ENCODE measurements around the gene ANAPC13.

The ANAPC13 gene

DNA sequence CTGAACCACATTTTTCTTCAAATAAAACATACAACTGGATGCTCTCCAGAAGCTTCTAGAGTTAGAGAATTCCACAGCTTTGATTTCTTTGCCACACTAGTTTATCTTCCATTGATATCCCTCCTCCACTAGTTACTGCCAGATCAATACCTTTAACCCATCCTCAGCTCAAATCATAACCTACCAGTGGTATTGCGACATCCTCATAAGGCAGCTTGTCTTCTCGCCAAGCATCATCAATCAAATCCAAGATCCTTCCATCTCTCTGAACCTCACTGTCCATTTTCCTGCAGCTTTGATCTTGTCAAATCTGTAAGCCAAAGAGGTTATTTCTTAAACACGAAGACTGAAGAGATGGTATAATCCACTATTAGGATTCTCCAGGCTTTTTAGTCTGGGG lies 3.2 kb downstream of the ANAPC13 start:
- DNase-seq, result no peak

DNA sequence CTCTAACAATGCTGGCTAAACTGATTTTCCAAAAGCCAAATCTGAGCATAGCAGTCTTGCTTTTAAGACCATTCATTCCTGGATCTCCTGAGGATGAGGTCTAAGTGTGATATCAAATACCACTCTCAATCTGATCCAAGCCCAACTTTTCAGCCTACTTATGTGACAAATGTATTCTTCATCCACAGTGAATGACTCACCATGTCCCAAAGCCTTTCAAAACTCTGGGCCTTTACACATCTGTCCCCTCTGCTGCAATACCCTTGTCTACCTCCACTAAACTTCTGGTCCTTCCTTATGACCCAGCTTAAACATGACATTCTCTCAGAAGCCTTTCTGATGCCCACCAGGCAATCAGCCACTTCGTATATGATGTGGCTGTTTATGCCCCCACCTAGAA lies 4.6 kb downstream of the ANAPC13 start:
- no peak for DNase-seq

DNA sequence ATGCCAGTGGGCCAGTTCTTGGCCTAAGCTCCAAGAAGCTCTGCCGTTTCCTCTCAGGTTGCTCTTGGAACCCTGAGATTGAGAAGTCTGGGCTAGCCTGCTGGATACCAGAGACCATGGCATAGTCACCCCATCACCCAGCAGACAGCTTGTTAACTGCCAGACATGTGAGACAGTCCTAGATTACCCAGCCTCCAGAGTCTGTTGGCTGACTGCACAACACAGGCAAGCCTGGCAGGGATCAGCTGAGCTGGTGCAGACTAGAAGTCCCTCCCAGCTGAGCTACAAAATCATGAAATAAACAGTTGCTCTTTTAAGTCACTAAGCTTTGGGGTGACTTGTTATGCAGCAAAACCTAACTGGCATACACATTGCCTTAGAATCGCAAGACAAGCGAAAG lies 5.2 kb downstream of the ANAPC13 start:
- no peak for DNase-seq

DNA sequence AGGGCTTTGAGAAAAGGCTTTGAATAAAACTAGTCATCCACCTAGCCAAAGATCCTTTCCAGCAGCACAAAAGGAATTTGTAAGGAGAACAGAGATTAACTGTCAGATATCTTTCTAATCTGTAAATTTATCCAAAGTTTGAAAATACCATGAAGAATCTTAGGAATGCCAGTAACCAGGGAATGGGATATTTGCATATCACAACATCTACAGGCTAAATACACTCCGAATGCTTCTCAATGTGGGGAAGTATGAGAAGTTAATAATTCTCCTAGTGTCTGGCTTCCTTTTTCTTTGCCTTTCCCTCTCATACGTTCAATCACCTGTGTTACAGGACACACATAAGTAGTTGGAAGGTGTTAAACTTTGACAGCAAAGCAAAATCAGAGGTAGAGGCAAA lies 7.8 kb downstream of the ANAPC13 start:
- no peak for DNase-seq

DNA sequence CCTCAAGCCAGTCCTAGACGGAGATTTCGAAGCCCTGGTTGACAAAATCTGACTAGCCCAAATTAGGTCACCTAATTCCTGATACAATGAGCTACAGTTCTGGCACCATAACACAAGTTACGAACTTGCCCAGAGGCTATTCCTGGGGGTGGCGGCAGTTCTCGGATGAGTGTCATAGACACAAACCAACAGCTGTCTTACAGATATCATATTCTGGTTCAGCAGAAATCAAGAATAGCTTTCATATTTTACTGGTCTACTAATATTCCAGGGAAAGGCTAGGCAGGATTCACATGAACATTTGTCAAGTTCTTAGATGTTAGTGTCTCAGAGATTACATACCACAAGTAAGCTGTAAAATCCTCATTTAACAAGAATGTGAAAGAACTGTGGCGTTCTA lies 8.8 kb downstream of the ANAPC13 start:
- no peak for DNase-seq

DNA sequence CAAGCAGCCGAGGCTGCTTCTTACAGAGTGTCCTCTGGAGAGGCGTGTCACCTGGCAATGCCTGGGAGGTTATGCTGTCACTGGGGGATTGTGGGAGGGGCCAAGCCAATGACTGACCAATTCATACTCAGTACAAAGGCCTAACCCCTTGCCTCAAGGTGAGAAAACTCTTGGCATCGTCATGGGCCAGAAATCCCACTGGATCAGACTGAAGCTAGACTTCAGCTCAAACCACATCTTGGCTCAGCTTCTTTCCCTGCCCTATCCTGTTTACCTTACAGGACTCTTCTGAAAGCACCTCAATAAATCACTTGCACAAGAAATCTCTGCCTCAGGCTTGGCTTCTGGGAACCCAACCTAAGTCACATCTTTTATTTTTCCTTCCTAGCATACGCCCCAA lies 9.5 kb downstream of the ANAPC13 start:
- no peak for DNase-seq

DNA sequence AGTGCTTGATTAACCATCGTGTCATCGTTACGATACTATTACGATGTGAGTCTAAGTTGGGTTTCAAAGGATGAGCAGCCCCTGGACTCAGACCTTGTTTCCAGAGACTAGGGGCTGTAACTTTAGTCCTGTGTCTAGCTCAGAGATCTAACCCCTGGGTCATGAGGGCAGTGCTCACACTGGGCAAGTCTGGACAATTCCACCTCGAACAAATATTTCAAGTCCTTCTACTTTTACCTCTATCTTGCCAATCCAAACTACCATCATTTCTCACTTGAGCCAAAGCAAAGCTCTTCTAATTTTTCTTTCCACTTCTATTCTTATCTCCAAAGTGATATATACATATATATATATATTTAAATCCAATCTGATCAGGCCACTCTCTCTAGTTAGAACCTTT lies 10.8 kb downstream of the ANAPC13 start:
- no peak for DNase-seq

DNA sequence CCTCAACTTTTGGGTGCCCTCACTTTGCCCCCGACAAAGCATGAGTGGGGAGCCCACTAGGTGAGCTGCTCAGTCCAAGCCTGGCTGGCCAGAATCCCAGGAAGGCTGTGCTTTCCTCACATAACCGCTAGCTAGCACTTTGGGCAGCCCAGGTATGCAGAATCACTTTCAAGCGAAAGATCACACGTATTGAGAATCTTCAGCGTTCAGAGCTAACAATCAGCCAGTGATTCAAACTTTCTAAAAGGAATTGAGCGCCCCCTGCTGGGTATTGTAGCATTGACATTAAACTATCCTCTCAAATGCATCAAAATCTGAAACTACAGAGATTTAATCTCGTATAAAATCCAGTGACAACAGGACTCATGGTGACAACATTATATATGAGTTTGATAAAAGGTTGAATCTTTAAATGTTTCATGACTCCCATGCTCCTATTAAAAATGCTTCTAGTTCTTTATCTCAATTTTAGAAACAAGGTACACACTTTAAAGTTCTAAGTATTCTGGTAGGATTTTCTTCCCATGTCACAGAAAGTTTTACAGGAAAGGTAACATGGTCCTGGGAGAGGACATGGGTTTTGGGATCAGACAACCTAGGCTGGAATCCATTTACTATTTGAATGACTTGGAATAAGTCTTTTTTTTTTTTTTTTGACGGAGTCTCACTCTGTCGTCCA lies 11.8 kb downstream of the ANAPC13 start:
- peak; percentile 72 to 74 for DNase-seq

DNA sequence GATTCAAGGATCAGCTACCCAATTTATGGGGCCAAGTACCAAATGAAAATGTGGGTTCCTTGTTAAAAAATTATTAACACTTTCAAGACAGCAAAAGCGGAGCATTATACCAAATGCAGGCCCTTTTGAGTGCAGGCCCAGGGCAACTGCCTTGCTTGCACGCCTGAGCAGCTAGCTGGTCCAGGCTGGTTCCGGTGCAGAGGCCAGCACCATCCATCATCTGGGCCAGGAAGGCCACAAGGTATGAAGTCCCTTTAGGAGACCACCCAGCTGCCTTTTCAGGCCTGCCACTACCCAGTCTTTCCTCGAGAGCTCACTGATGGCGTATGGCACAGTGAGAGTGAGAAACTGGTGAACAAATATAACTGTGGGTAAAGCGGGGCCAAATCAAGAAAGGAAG lies 13.0 kb downstream of the ANAPC13 start:
- DNase-seq, result no peak

DNA sequence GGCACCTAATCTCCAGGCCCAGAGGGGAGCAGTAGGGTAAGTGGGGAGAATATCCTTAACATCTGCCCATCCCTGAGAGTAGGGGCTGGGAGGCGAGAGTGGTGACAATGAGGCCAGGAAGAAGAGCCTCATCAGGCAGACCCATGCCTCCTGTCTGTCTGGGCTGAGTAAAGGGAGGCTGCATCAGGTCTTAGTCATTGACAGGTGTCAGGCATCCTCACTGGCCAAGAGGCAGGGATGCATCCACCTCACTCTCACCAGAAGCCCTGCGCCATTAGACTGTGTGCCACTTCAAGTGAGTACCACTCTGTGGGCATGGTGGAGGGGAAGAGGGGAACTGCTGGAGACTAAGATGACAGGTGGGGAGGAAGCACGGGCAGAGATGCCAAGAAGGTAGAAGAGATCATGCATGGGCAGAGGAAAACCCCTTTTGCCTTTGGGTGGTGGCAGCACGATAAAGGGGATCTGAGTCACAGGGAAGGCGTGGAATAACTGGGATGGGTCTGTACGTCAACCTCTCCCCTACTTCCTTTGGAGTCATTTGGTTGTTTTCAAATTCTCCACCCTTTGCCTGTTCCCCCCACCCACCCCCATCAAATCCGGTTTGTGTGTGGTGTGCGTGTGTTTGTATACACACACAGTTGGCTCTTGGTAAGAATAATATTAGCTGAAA lies 14.1 kb downstream of the ANAPC13 start:
- no peak for DNase-seq

DNA sequence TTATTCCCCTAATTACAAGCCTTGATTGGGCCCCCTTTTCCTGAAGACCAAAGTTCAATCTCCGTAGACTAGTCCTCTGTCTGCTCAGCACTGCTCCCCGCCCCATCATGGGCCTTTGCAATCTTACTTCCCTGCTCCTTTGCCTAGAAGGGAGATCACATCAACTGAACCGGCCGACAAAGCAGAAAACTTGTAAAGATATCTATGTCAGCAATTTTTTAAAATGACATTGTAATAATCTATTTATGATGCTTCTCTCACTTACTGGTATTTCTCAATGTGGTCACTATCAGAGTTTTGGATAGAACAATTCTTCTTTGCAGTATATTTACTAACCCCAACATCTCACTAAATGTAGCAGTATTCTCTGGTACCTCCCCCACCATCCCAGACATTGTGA lies 17.3 kb downstream of the ANAPC13 start:
- no peak for DNase-seq

DNA sequence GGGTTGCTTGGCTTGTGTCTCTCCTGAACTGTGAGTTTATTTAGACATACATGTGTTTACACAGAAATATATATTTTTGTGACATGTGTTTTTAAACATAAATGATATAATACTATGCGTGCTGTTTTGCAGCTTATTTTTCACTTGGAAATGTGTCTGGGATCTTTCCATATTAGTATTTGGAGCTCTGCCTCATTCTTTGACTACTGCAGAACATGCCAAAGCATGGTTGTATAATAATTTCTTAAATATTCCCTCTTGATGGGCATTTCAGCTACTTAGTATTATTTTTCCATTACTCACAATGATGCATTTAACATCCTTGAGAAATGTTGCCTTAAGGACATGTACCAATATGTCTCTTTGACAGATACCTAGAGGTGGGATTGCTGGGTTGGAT lies 19.5 kb downstream of the ANAPC13 start:
- DNase-seq, result no peak

DNA sequence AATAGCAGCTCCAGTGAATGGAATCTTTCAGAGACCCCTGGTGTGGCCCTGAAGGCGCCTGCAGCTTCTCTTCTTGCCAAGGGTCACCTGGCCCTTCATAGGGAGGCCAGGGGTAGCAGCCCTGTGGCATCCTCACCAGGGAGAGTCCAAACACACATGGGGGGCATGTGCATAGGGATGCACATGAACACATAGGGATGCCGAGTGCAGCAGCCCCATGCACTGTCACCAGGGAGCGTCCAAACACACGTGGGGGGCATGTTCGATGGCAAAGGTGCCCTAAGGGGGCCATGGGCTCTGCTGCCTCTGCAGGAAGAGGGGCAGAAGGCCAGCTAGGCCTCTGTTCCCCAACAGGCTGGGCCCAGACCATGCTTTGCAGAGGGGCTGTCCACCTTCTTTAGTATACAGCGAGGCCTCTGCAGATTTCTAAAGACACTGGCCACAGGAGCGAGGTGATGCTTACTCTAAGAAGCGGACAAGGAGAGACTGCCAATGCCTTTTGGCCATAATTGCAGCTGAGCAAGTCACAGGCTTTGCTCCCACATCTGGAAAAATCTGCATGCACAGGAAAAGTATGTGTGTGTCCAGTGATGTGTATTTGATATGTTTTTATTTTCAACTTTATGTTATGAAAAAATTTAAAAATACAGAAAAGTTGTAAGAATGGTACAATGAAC lies 21.0 kb downstream of the ANAPC13 start:
- no peak for DNase-seq

DNA sequence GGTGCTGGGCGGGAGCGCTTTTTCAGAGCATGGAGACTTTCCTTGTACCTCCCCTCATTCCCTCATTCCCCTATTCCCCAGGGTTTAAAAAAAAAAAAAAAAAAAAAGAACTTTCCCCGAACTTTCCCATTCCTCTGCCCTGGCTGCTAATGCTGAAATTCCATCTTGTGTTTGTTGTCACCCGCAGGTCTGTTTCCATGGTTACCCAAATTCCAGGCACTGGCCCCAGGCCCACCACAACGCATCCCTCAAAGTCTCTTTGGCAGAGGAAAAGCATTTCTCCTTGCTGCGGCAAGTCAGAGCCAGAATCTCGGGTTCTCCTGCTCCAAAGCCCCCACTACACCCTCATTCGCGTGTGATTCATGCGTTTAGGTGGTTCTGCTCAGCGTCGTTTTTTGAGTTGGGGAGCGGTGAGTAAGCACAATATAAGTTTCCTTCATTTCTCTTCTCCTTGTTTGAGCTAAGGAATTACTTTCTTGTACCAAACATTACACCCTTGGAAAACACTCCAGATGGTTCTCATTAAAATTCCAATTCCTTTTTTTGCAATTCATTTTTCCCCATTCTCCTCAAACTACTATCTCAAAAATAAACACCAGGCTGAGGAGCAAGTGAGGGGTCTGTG lies 21.6 kb downstream of the ANAPC13 start:
- no peak for DNase-seq

DNA sequence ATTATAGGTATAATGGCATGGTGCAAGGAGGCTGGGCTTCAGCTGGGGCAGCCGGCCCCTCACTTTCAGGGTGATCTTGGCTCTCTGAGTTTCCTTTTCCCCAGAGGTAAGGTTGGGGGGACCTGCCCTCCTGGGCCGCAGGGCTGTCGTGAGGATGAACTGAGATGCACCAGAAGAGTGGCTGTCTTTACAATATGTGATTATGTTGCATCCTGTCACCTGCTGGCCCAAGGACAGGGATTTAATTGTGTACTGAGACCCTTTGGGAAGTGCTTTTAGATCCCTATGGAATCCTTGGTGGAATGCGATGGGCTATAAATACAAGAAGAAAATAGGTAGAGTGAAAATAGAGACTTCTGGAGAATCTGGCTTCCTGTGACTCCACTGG lies 22.1 kb downstream of the ANAPC13 start:
- DNase-seq, result no peak

DNA sequence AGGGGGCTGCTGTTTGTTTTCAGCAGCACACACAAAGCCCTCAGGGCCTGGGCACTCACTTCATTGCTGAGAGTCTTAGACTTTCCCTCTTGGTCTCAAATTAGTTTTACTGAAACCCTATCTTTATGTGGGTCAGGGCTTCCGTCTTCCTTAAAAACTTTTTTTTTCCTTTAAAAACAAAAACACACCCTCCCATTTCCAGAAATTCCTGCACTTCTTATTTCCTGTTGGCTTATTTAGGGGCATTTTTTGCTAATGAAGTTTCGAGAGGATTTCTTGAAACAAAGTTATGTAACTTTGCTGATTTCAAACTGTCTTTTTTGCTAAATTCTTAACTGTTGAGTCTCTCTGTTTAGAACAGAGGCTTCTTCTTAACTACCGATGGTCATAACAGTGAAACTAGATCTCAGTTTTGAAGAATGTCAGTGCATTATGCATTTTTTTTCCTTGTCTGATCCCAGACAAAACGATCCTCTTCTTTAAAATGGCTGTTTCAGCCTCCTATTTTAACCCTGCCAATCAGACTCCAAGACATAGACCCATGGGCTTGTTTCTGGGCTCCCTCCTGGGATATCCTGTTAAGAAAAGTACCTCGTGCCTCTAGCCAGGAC lies 23.3 kb downstream of the ANAPC13 start:
- no peak for DNase-seq

DNA sequence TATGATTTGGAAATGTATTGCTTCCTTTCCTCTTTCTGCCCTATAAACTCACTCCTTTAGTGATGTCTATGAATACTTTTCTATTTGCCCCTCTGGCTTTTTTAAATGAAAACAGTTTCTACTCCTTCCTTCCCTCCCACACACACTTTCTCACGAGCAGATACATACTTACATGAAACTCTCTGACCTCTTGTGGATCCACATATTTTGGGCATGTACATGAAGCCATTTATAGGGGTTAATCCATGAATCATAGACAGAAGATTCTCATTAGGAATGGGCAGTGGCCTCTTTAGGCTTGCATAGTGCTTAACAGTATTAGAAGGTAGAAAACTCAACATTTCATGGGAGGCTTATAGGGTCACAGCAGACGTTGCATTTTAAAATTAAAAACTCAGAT lies 24.8 kb downstream of the ANAPC13 start:
- DNase-seq, result no peak

DNA sequence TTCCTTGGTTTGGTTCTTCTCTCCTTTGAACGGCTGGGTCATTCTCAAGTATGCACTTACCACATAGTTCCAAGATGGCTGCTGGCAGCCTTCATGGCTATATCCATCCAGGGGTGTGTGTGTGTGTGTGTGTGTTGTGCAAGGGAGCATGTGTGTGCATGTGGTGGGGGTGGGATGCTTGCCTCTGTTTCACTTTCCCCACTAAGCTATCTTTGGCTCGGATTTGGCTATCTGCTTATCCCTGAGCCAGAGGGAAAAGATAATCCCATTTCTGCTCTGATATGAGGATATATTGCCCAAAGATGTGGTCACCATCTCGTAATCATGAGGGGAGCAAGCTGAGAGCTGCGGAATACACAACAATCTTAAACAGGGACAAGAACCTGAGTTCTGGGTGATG lies 26.2 kb downstream of the ANAPC13 start:
- DNase-seq, result no peak

DNA sequence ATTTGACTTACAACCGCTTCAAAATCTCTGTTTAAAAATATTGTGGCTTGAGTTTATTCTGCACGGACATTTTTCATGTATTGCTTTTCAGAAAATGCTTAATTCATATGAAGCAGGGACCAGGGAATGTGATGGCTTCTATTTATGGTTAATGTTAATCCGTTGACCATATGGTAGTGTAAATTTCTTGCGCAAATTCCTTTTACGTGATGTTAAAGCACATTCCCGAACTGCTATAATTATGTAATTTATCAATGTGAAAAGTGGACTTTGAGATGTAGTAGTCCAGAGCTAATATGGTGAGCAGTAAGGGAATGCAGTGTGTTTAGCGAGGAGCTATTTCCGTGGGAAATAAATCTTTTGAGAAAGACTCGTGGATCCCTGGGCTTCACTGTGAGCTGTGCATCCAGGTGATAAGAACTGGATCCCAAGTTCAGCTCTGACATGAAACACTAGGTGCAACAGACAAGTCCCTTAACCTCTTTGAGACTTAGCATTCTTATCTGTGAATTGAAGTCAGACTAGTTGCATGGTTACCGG lies 27.3 kb downstream of the ANAPC13 start:
- no peak for DNase-seq

DNA sequence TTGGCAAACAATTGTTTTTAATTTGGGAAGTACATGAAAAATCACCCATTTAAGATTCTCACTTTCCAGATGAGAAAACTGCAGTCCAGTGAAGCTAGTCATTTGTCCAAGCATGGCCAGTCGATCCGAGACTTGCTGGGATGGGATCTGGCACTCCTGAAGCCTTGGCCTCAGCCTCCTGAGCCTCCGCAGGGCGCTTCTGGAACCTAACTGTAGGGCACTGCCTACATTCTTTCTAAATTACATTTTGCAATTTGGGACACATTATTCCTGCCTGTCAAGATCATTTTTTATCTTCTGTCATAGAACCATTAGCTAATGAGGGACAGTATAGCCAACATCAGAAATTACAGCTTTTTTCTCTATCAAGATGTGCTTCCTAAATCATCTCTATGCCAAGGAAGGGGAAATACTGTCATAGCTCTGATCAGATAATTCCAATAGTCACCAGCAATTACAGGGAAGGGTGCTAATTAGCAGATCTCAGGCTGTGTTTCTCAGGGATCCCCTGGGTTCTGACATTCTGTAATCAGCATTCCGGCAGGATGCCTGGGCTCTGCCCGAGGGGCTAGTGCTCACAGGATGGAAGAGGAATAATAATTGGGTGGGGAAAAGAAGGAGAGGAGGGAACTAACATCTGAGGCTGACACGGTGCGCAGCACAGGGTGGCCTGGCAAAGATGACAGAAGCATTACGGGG lies 28.3 kb downstream of the ANAPC13 start:
- no peak for DNase-seq

DNA sequence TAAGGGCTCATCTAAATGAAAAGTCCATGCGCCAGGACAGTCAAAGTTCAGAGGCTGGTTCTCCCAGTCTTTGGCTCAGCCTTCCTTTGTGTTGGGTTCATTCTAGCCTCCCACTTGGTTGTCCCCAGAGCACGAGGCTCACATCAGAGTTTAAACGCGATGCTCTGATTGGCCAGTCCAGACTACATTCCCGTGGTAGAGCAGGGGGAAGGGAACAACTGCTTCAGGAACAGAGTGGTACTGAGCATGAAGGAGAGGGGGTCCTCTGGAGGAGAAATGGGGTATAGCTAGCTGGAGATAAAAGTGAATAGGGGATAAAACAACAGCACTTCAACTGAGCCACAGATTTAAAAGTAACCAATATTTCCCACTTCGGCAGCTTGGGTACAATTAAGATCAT lies 32.2 kb downstream of the ANAPC13 start:
- no peak for DNase-seq

DNA sequence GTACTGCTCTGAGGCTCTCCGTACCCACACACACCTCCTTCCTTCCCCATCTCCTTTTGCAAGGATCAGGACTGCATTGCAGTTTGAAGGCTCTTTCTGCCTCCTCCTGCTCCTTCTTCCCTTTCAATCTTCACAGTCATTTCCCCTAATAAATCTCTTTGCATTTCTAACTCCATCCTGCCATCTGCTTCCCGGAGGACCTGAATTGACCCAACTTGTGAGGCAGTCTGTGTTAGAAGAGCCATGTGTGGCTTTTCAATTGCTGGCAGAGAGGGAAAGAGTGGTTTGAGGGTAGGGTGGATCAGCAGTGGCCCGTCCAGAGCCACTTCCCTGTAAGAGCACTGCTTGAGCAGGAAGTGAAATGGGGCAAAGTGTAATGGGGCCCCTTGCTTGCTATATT lies 35.8 kb downstream of the ANAPC13 start:
- peak; percentile 14 to 25 for DNase-seq

Measured in inflammatory macrophage (primary cell).